SK-N-SH (cell line): ENCODE data around the gene MRPL55. TPM values are rescaled to one million over a fixed set of nuclear protein-coding genes. Genes with fewer than 3 reads are reported as not detected.
"Not testable (repeated sequence)": the region's sequence is repeated elsewhere in the genome, so short reads cannot be mapped to it uniquely, and the experiment has no call there.

Experiments
- CTCF ChIA-PET: fragments of 300-600, 350-600 bp; formaldehyde crosslinking; extraction: SDS; loops from one replicate; lab custom pipeline; 2021; lab: Yijun Ruan, JAX
- POLR2A ChIA-PET: fragments of 350-600 bp; sonication (Branson Sonifier 250); formaldehyde crosslinking; extraction: SDS; loops from one replicate; lab custom pipeline; 2020; ENCODE audit warnings: antibody characterized with exemption, inconsistent platforms; lab: Yijun Ruan, JAX
- DNase-seq: peaks from one replicate; pipeline ENCODE4 v3.0.0; 2012
- H2AFZ ChIP-seq: fragments of 200-600 bp; sonication (generic); 2 replicates; pipeline ENCODE4 v1.8.1; 2016; ENCODE audit warnings: antibody characterized with exemption, mild to moderate bottlenecking, low read depth
- H3F3A ChIP-seq: fragments of 200-600 bp; sonication (generic); replicated peaks from 2 replicates; pipeline ENCODE3; 2016; ENCODE audit warnings: antibody characterized with exemption, mild to moderate bottlenecking; ENCODE audit not compliant: insufficient read depth
- H3K27ac ChIP-seq, 2 experiments: fragments of 200-500 bp in 1 of 2; fragments of 200-600 bp in 1 of 2; sonication (Bioruptor generic) in 1 of 2; sonication (generic), shearing (Covaris generic) in 1 of 2; 2 replicates each; pipeline versions ENCODE4 v1.5.1 to v1.6.1; 2014 to 2016; ENCODE audit warnings: low read depth in 2 of 2, inconsistent platforms in 1 of 2, low read length in 1 of 2, mild to moderate bottlenecking in 1 of 2, mixed read lengths in 1 of 2
- H3K27me3 ChIP-seq: fragments of 200-600 bp; sonication (generic), shearing (Covaris generic); 2 replicates; pipeline ENCODE4 v1.6.1; 2016; ENCODE audit warnings: mixed run types; ENCODE audit not compliant: insufficient read depth
- H3K36me3 ChIP-seq, 2 experiments: fragments of 200-500 bp in 1 of 2; fragments of 200-600 bp in 1 of 2; sonication (Bioruptor generic) in 1 of 2; sonication (generic) in 1 of 2; replicated peaks in 1 of 2; 2 replicates each; pipeline versions ENCODE3 to v1.5.1; 2014 to 2016; ENCODE audit warnings: low read length in 1 of 2, mild to moderate bottlenecking in 1 of 2; ENCODE audit not compliant: insufficient read depth in 2 of 2, control insufficient read depth in 1 of 2
- H3K4me1 ChIP-seq, 2 experiments: fragments of 200-500 bp in 1 of 2; fragments of 200-600 bp in 1 of 2; sonication (Bioruptor generic) in 1 of 2; sonication (generic), shearing (Covaris generic) in 1 of 2; 2 replicates each; pipeline versions ENCODE4 v1.5.1 to v1.6.1; 2014 to 2016; ENCODE audit warnings: low read depth in 1 of 2, low read length in 1 of 2, mixed run types in 1 of 2; ENCODE audit not compliant: insufficient read depth in 2 of 2, control insufficient read depth in 1 of 2
- H3K4me2 ChIP-seq: fragments of 200-600 bp; sonication (generic), shearing (Covaris generic); 2 replicates; pipeline ENCODE4 v1.6.1; 2017; ENCODE audit warnings: mixed run types
- H3K4me3 ChIP-seq, 2 experiments: fragments of 200-500 bp in 1 of 2; fragments of 200-600 bp in 1 of 2; sonication (Bioruptor generic) in 1 of 2; sonication (generic), shearing (Covaris generic) in 1 of 2; 2 replicates each; pipeline versions ENCODE4 v1.5.1 to v1.8.1; 2014 to 2016; ENCODE audit warnings: low read depth in 2 of 2, inconsistent platforms in 1 of 2, low read length in 1 of 2, mild to moderate bottlenecking in 1 of 2, mixed read lengths in 1 of 2, moderate library complexity in 1 of 2
- H3K79me2 ChIP-seq: fragments of 200-600 bp; sonication (generic); 2 replicates; pipeline ENCODE4 v1.8.1; 2017; ENCODE audit warnings: mild to moderate bottlenecking; ENCODE audit not compliant: insufficient read depth
- H3K9ac ChIP-seq: fragments of 200-600 bp; sonication (generic); 2 replicates; pipeline ENCODE4 v1.6.1; 2017; ENCODE audit warnings: mixed run types
- H3K9me2 ChIP-seq: fragments of 200-600 bp; sonication (generic); 2 replicates; pipeline ENCODE4 v1.6.1; 2017; ENCODE audit warnings: mixed run types
- H3K9me3 ChIP-seq: fragments of 200-600 bp; sonication (generic); 2 replicates; pipeline ENCODE4 v1.6.1; 2017; ENCODE audit warnings: mixed run types, mild to moderate bottlenecking, moderate library complexity
- H4K20me1 ChIP-seq: fragments of 200-600 bp; sonication (generic); 2 replicates; pipeline ENCODE4 v1.6.1; 2017; ENCODE audit warnings: mild to moderate bottlenecking, mixed run types; ENCODE audit not compliant: insufficient read depth
- CTCF ChIP-seq: fragments of 200-600 bp; sonication (generic); IDR thresholded peaks from 2 replicates; pipeline ENCODE4 v1.6.1; 2017; ENCODE audit warnings: antibody characterized with exemption, mild to moderate bottlenecking, moderate library complexity
- ELF1 ChIP-seq: IDR thresholded peaks from 2 replicates; pipeline ENCODE4 v1.4.0; 2012
- EP300 ChIP-seq, 2 experiments: IDR thresholded peaks; 2 replicates each; pipeline versions ENCODE4 v1.4.0 to v1.6.1; 2012; ENCODE audit warnings: borderline replicate concordance in 1 of 2, low read depth in 1 of 2, low read length in 1 of 2
- EZH2phosphoT487 ChIP-seq: fragments of 200-600 bp; sonication (generic); IDR thresholded peaks from 2 replicates; pipeline ENCODE4 v1.6.1; 2017; ENCODE audit warnings: low read depth, mixed run types, mild to moderate bottlenecking, antibody characterized with exemption, moderate library complexity, borderline replicate concordance
- FOXJ3 ChIP-seq: sonication (generic); formaldehyde crosslinking; IDR thresholded peaks from 2 replicates; pipeline ENCODE4 v1.5.1; 2020; ENCODE audit warnings: mild to moderate bottlenecking, missing genetic modification reagents
- FOXM1 ChIP-seq: IDR thresholded peaks from 2 replicates; pipeline ENCODE4 v1.4.0; 2012; ENCODE audit warnings: low read depth, mild to moderate bottlenecking
- GABPA ChIP-seq: IDR thresholded peaks from 2 replicates; pipeline ENCODE4 v1.4.0; 2012; ENCODE audit warnings: low read depth, mild to moderate bottlenecking
- IRF3 ChIP-seq: fragments of 150-350 bp; IDR thresholded peaks from 2 replicates; pipeline ENCODE4 v1.6.1; 2016; ENCODE audit warnings: mild to moderate bottlenecking, low read depth, low read length
- MEF2A ChIP-seq: IDR thresholded peaks from 2 replicates; pipeline ENCODE4 v1.4.0; 2012; ENCODE audit warnings: low read depth, borderline replicate concordance
- NFIC ChIP-seq: IDR thresholded peaks from 2 replicates; pipeline ENCODE4 v1.4.0; 2012; ENCODE audit warnings: borderline replicate concordance
- NRF1 ChIP-seq: IDR thresholded peaks from 2 replicates; pipeline ENCODE4 v1.6.1; 2012; ENCODE audit warnings: low read depth, mild to moderate bottlenecking, low read length
- POLR2AphosphoS5 ChIP-seq: IDR thresholded peaks from 2 replicates; pipeline ENCODE4 v1.6.1; 2012; ENCODE audit warnings: low read depth, low read length
- RAD21 ChIP-seq: IDR thresholded peaks from 2 replicates; pipeline ENCODE4 v1.6.1; 2012; ENCODE audit warnings: mild to moderate bottlenecking, low read length
- RCOR1 ChIP-seq: fragments of 150-350 bp; IDR thresholded peaks from 2 replicates; pipeline ENCODE4 v1.6.1; 2017; ENCODE audit warnings: antibody characterized with exemption, low read length
- SIN3A ChIP-seq: IDR thresholded peaks from 2 replicates; pipeline ENCODE4 v1.6.1; 2012; ENCODE audit warnings: low read depth, mild to moderate bottlenecking, low read length, moderate library complexity, borderline replicate concordance
- SMC3 ChIP-seq: IDR thresholded peaks from 2 replicates; pipeline ENCODE4 v1.6.1; 2012; ENCODE audit warnings: low read depth, low read length, improper control_type of control experiment
- TAF1 ChIP-seq: IDR thresholded peaks from 2 replicates; pipeline ENCODE4 v1.6.1; 2012; ENCODE audit warnings: low read depth, mild to moderate bottlenecking, low read length, moderate library complexity, borderline replicate concordance
- TEAD4 ChIP-seq: IDR thresholded peaks from 2 replicates; pipeline ENCODE4 v1.4.0; 2012; ENCODE audit warnings: mild to moderate bottlenecking, borderline replicate concordance; ENCODE audit not compliant: insufficient read depth
- USF1 ChIP-seq: IDR thresholded peaks from 2 replicates; pipeline ENCODE4 v1.4.0; 2012; ENCODE audit warnings: low read depth, borderline replicate concordance
- YY1 ChIP-seq: IDR thresholded peaks from 2 replicates; pipeline ENCODE4 v1.4.0; 2012; ENCODE audit warnings: low read depth, mild to moderate bottlenecking
- WGBS: methylation state at CpG from one replicate; pipeline ENCODE4 v1.1.6; 2017; ENCODE audit warnings: low lambda C conversion rate; 5-methylcytosine and 5-hydroxymethylcytosine counted together
- polyA plus RNA-seq, 3 experiments: library from polyadenylated mRNA; depleted of rRNA; stranded (reverse); fragments of >200 nt; gene quantifications; 2 replicates each; pipeline ENCODE4 v1.2.3, GENCODE V29; 2012

Gene MRPL55
- polyA plus RNA-seq, 1 of the 3 experiments (the other 2 are of a cell fraction): 75.3 TPM

GRCh38 chr1:228112167-228112566 is 3.1 kb upstream of the MRPL55 start:
- H3K79me2 ChIP-seq: peaks cover 18% of the 10 kb centered on the region; the same call in 1 of the 2 replicates
- H3K4me1 ChIP-seq: peaks cover 4 to 20% of the 10 kb centered on the region in 2 experiments; a peak in 3 of 4 replicates
- no peaks in the 10 kb centered on the region for H4K20me1 ChIP-seq
- H3K4me3 ChIP-seq: no peak overlapping the region
- 96% methylated on average over 7 of the region's 7 CpGs for WGBS
- H3K9me2 ChIP-seq: no peaks in the 10 kb centered on the region
- no peak overlapping the region for H3K27ac ChIP-seq
- H3K9ac ChIP-seq: no peak overlapping the region
- peaks cover 0 to 6% of the 10 kb centered on the region in 2 experiments for H3K36me3 ChIP-seq
- no peak overlapping the region for H2AFZ ChIP-seq
- H3K4me2 ChIP-seq: no peak overlapping the region
- no peaks in the 10 kb centered on the region for H3K9me3 ChIP-seq
- ChIA-PET CTCF (interaction anchor here (3.6 kb wide), 1 partner anchor 18 kb away, joined by 10 read pairs; no protein-coding TSS in a partner anchor), POLR2A (no interaction called here)
- no peak for DNase-seq
- H3K27me3 ChIP-seq: no peaks in the 10 kb centered on the region
- no peaks in the 10 kb centered on the region for H3F3A ChIP-seq
- TF ChIP-seq ELF1 (no peak), SMC3 (no peak), USF1 (no peak), TEAD4 (no peak), RAD21 (no peak), FOXJ3 (CRISPR knock-in tag) (no peak), CTCF (no peak), IRF3 (no peak), NFIC (no peak), MEF2A (no peak), SIN3A (no peak), YY1 (no peak), NRF1 (no peak), GABPA (no peak), FOXM1 (no peak), RCOR1 (no peak), EP300 (IDR thresholded peaks at IDR 0.05; ENCODE audit: borderline replicate concordance in 1 of 2, low read depth in 1 of 2, low read length in 1 of 2) (no peak), TAF1 (no peak), EZH2phosphoT487 (no peak), POLR2AphosphoS5 (no peak)
- TF ChIP-seq, all 33 proteins: peak for 0

- 92% methylated on average over 6 of the region's 6 CpGs for WGBS
- H3K9ac ChIP-seq, H3K4me2 ChIP-seq, H3K4me3 ChIP-seq, POLR2A ChIA-PET, H3K9me3 ChIP-seq, H3K9me2 ChIP-seq, H2AFZ ChIP-seq, H3K27ac ChIP-seq, H3F3A ChIP-seq, DNase-seq, H4K20me1 ChIP-seq, H3K27me3 ChIP-seq: not testable (repeated sequence)
- H3K36me3 ChIP-seq: peaks cover 6 to 14% of the 10 kb centered on the region in 2 experiments
- CTCF ChIA-PET: interaction anchor here (5.6 kb wide), 1 partner anchor 19 kb away, joined by 31 read pairs; no protein-coding TSS in a partner anchor
- peaks cover 18% of the 10 kb centered on the region; the same call in 1 of the 2 replicates for H3K79me2 ChIP-seq
- H3K4me1 ChIP-seq: peaks cover 4 to 20% of the 10 kb centered on the region in 2 experiments; a peak in 3 of 4 replicates
Measured at GRCh38 chr1:228111315-228111714, 2.2 kb upstream of the MRPL55 start.
